Stomach (tissue), 9 donors: Measurements from ENCODE around the gene KDM6A. TPM values are rescaled to one million over a fixed set of nuclear protein-coding genes. Genes with fewer than 3 reads are reported as not detected.
"Not testable (repeated sequence)": the region's sequence is repeated elsewhere in the genome, so short reads cannot be mapped to it uniquely, and the experiment has no call there.

Experiments used
- DNase-seq, 2 donors: peaks; one replicate each; pipeline versions ENCODE4 v3.0.0 to v3.0.0-alpha.2; 2013 to 2019
- H3K27ac ChIP-seq, 5 donors: fragments of 200-600 bp in 4 of 5; sonication (generic) in 4 of 5; one replicate each; pipeline ENCODE4 v1.5.1; 2013 to 2019; ENCODE audit warnings: mild to moderate bottlenecking in 1 of 5, moderate library complexity in 1 of 5
- H3K27me3 ChIP-seq, 3 donors: fragments of 200-600 bp; sonication (generic); one replicate each; pipeline ENCODE4 v1.5.1; 2017 to 2019; ENCODE audit warnings: mixed run types in 1 of 3
- H3K36me3 ChIP-seq, 4 donors: fragments of 200-600 bp; sonication (generic); 1 replicate in 3 of 4; 2 replicates in 1 of 4; pipeline ENCODE4 v1.5.1; 2016 to 2019
- H3K4me1 ChIP-seq, 4 donors: fragments of 200-600 bp; sonication (generic); one replicate each; pipeline ENCODE4 v1.5.1; 2016 to 2019
- H3K4me3 ChIP-seq, 4 donors: fragments of 200-600 bp; sonication (generic) in 3 of 4; one replicate each; pipeline ENCODE4 v1.5.1; 2016 to 2019; ENCODE audit warnings: mild to moderate bottlenecking in 1 of 4
- H3K9me3 ChIP-seq, 4 donors: fragments of 200-600 bp; sonication (generic); one replicate each; pipeline ENCODE4 v1.5.1; 2016 to 2019
- CTCF ChIP-seq, 7 experiments: fragments of 450-650 bp in 4 of 7; fragments of 200-600 bp in 3 of 7; sonication (generic) in 3 of 7; IDR thresholded peaks; one replicate each; pipeline ENCODE4 v1.5.1; 2016 to 2019; ENCODE audit warnings: antibody characterized with exemption in 7 of 7, control low read depth in 2 of 7, mild to moderate bottlenecking in 1 of 7
- EP300 ChIP-seq: sonication (generic); formaldehyde crosslinking; IDR thresholded peaks from one replicate; pipeline ENCODE4 v1.6.1; 2017; ENCODE audit warnings: antibody characterized with exemption
- POLR2A ChIP-seq, 4 donors: fragments of 450-650 bp; IDR thresholded peaks; one replicate each; pipeline ENCODE4 v1.6.1; 2016; ENCODE audit warnings: antibody characterized with exemption in 4 of 4, control low read depth in 2 of 4, mild to moderate bottlenecking in 1 of 4, moderate library complexity in 1 of 4
- POLR2AphosphoS5 ChIP-seq, 3 donors: sonication (generic); formaldehyde crosslinking; IDR thresholded peaks; one replicate each; pipeline ENCODE4 v1.6.1; 2016; ENCODE audit warnings: antibody characterized with exemption in 3 of 3
- whole genome bisulfite sequencing, 5 donors: extraction: QIAGEN DNeasy Blood & Tissue Kit in 3 of 5; methylation state at CpG; one replicate each; pipeline versions ENCODE4 v1.1.5 to v1.1.7; 2013 to 2018; 5-methylcytosine and 5-hydroxymethylcytosine counted together
- intact Hi-C: fragments of 100-400 bp; cut with DNase I; formaldehyde crosslinking; loops from one replicate; pipeline ENCODE4 v1.15.1; 2023; ENCODE audit warnings: low total_unique reads
- polyA plus RNA-seq, 3 donors: library from polyadenylated mRNA; stranded (reverse); fragments of 200-250 nt; gene quantifications; one replicate each; pipeline ENCODE4 v1.2.3, GENCODE V29; 2013
- total RNA-seq, 5 donors: library from RNA; depleted of rRNA; stranded (reverse); fragments of >200 nt; gene quantifications; one replicate each; pipeline versions ENCODE4 v1.1.0 to v1.2.3, GENCODE V29; 2014 to 2016
- donor health status: healthy with polysubstance abuse.
- donor health status: Bipolar disorder and iron deficiency.
- donor health status: healthy.

The KDM6A gene
- total and polyA plus RNA-seq, 8 donors, result 7.0 to 105 (median 47.3) TPM

DNA sequence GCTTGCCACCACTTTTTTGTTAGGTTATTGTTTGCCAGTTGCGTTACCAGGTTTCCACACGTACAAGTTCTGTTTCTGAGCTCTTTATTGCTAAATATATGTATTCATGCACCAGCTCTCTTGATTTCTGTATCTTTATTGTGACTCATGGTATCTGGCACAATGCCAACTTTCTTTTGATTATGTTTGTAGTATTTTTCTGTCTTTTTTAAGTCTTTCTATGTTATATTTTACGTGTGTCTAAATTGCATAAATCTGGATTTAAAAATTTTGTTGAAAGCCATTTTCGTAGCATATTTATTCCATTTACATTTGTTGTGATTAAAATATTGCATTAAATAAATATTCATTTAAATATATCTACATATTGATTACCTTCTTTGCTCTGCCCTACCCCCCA is 73.8 kb downstream of the KDM6A start:
- H3K9me3 ChIP-seq, result peaks cover 0 to 7% (median 2%) of the 10 kb centered on the region in 4 donors
- no peak overlapping the region for H3K27ac ChIP-seq
- peaks cover 0 to 49% (median 12%) of the 10 kb centered on the region in 4 donors for H3K4me1 ChIP-seq
- TF ChIP-seq POLR2A (IDR thresholded peaks at IDR 0.05), result no peak
- no peak for TF ChIP-seq EP300
- no peak for TF ChIP-seq POLR2AphosphoS5 (IDR thresholded peaks at IDR 0.05)
- no peak for TF ChIP-seq CTCF (IDR thresholded peaks at IDR 0.05)
- WGBS, 5 donors, result 83 to 92% (median 88%) methylated on average over 4 of the region's 4 CpGs
- intact Hi-C loops, result no loop called here
- no peak overlapping the region for H3K4me3 ChIP-seq
- no peaks in the 10 kb centered on the region for H3K27me3 ChIP-seq
- peaks cover 0 to 6% (median 0%) of the 10 kb centered on the region in 4 donors for H3K36me3 ChIP-seq
- DNase-seq, result no peak

DNA sequence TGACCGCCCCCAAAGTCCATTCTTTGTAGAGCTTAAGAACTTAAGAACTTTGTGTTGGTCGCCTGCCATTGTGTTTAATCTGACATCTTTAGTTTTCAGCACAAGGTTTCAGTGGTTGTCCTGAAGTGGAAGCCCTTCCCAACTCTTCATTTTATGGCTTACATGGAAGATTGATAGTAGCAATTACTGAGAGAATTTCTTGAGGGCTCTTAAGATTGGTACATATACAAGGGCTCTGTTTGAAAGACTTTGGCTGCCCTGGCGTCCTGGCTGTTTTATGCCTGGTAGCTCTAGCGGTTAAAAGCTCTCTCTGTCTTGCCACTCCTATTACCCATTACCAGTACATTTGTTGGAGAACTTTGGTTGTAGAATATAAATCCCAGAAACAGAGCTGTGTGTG is 75.0 kb downstream of the KDM6A start:
- intact Hi-C loops, result no loop called here
- 94 to 97% (median 95%) methylated on average over 4 of the region's 4 CpGs for WGBS, 5 donors
- TF ChIP-seq POLR2A (IDR thresholded peaks at IDR 0.05) (no peak), EP300 (no peak), POLR2AphosphoS5 (IDR thresholded peaks at IDR 0.05) (no peak), CTCF (IDR thresholded peaks at IDR 0.05) (no peak)

DNA sequence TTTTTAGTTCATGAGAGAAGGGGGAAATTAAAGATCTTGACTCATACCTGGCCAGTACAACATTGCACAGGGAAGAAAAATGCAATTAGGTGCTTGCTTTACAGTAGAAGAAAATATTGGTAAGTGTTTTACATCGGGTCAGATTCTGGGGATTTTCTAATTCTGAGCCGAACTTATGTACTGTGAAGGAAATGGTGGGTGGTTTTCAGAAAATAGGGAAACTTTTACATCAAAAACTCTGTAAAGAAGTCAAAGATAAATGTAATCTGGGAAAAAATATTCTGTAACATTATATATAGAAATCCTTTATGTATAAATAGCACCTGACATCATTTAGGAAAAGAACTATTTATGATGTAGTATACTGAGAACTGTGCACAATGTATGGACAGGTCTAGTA is 75.4 kb downstream of the KDM6A start:
- Histone ChIP-seq H3K4me1 (peaks cover 0 to 40% (median 16%) of the 10 kb centered on the region in 4 donors), H3K4me3 (no peak overlapping the region), H3K27ac (no peak overlapping the region), H3K9me3 (peaks cover 0 to 7% (median 2%) of the 10 kb centered on the region in 4 donors), H3K27me3 (no peaks in the 10 kb centered on the region), H3K36me3 (peaks cover 0 to 6% (median 0%) of the 10 kb centered on the region in 4 donors)
- WGBS, 5 donors, result 64 to 89% (median 85%) methylated on average over 2 of the region's 2 CpGs
- TF ChIP-seq EP300 (no peak), POLR2A (IDR thresholded peaks at IDR 0.05) (no peak), POLR2AphosphoS5 (IDR thresholded peaks at IDR 0.05) (no peak), CTCF (IDR thresholded peaks at IDR 0.05) (no peak)
- no peak for DNase-seq
- intact Hi-C loops, result no loop called here

More for the DNA sequence above, 75.0 kb downstream of the KDM6A start:
- H3K36me3 ChIP-seq, result peaks cover 0 to 6% (median 0%) of the 10 kb centered on the region in 4 donors
- H3K27ac ChIP-seq, result no peak overlapping the region
- H3K27me3 ChIP-seq, result no peaks in the 10 kb centered on the region
- H3K4me1 ChIP-seq, result peaks cover 0 to 42% (median 14%) of the 10 kb centered on the region in 4 donors
- no peak for DNase-seq
- H3K9me3 ChIP-seq, result peaks cover 0 to 7% (median 2%) of the 10 kb centered on the region in 4 donors
- H3K4me3 ChIP-seq, result no peak overlapping the region

DNA sequence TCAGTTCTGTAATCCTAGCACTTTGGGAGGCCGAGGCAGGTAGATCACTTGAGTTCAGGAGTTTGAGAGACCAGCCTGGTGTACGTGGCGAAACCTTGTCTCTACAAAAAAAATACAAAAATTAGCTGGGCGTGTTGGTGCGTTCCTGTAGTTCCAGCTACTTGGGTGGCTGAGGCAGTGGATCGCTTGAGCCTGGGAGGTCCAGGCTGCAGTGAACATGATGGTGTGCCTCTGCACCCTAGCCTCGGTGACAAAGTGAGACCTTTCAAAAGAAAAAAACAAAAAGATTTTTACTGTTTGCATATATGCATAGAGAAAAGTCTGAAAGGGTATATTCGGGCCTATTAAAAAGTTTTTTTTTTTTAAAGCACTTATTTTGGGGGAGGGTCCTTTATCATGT is 76.1 kb downstream of the KDM6A start:
- TF ChIP-seq POLR2A (IDR thresholded peaks at IDR 0.05), result no peak
- no peak for TF ChIP-seq EP300
- no peak for TF ChIP-seq CTCF (IDR thresholded peaks at IDR 0.05)
- TF ChIP-seq POLR2AphosphoS5 (IDR thresholded peaks at IDR 0.05), result no peak
- Histone ChIP-seq H3K4me3 (no peak overlapping the region), H3K27me3 (no peaks in the 10 kb centered on the region), H3K4me1 (peaks cover 0 to 47% (median 19%) of the 10 kb centered on the region in 4 donors), H3K36me3 (peaks cover 0 to 3% (median 0%) of the 10 kb centered on the region in 4 donors), H3K27ac (no peak overlapping the region), H3K9me3 (peaks cover 0 to 7% (median 2%) of the 10 kb centered on the region in 4 donors)
- intact Hi-C loops, result no loop called here
- no peak for DNase-seq
- WGBS, 5 donors, result 66 to 84% (median 69%) methylated on average over 8 of the region's 8 CpGs

GRCh38 chrX:44950471-44951366 is 77.7 kb downstream of the KDM6A start:
- 22 to 38% (median 33%) methylated on average over 9 of the region's 9 CpGs for WGBS, 5 donors
- H3K9me3 ChIP-seq, H3K27ac ChIP-seq, H3K27me3 ChIP-seq, intact Hi-C loops, H3K36me3 ChIP-seq, H3K4me3 ChIP-seq, DNase-seq: not testable (repeated sequence)
- peaks cover 0 to 63% (median 29%) of the 10 kb centered on the region in 4 donors for H3K4me1 ChIP-seq
